ENCODE results near the gene ACOXL.

Gene ACOXL

GRCh38 chr2:110755491-110756078, 23.2 kb downstream of the ACOXL start:
- DNase-seq (ENCODE audit: low read depth in 2 of 2), result no peak

- no peak for DNase-seq (ENCODE audit: low read depth in 2 of 2)
Observed at GRCh38 chr2:110759411-110759810, 27.0 kb downstream of the ACOXL start.

- DNase-seq (ENCODE audit: low read depth in 2 of 2), result no peak
Observed at GRCh38 chr2:110764931-110765330, 32.6 kb downstream of the ACOXL start.

- DNase-seq (ENCODE audit: low read depth in 2 of 2), result no peak
Observed at GRCh38 chr2:110766291-110766690, 33.9 kb downstream of the ACOXL start.

GRCh38 chr2:110768591-110768990, 36.2 kb downstream of the ACOXL start:
- DNase-seq (ENCODE audit: low read depth in 2 of 2), result no peak

- no peak for DNase-seq (ENCODE audit: low read depth in 2 of 2)
Observed at GRCh38 chr2:110770404-110770958, 38.1 kb downstream of the ACOXL start.

GRCh38 chr2:110770959-110771431, 38.6 kb downstream of the ACOXL start:
- no peak for DNase-seq (ENCODE audit: low read depth in 2 of 2)

GRCh38 chr2:110771547-110772382, 39.4 kb downstream of the ACOXL start:
- no peak for DNase-seq (ENCODE audit: low read depth in 2 of 2)

GRCh38 chr2:110772383-110772755, 40.0 kb downstream of the ACOXL start:
- DNase-seq (ENCODE audit: low read depth in 2 of 2), result no peak

GRCh38 chr2:110773401-110773921, 41.1 kb downstream of the ACOXL start:
- DNase-seq (ENCODE audit: low read depth in 2 of 2), result no peak

GRCh38 chr2:110774701-110775100, 42.3 kb downstream of the ACOXL start:
- no peak for DNase-seq (ENCODE audit: low read depth in 2 of 2)

GRCh38 chr2:110777531-110778311, 45.3 kb downstream of the ACOXL start:
- no peak for DNase-seq (ENCODE audit: low read depth in 2 of 2)

GRCh38 chr2:110780461-110780860, 48.1 kb downstream of the ACOXL start:
- no peak for DNase-seq (ENCODE audit: low read depth in 2 of 2)

GRCh38 chr2:110783196-110783873, 51.0 kb downstream of the ACOXL start:
- DNase-seq (ENCODE audit: low read depth in 2 of 2), result no peak

- DNase-seq (ENCODE audit: low read depth in 2 of 2), result no peak
Observed at GRCh38 chr2:110784047-110784631, 51.8 kb downstream of the ACOXL start.

GRCh38 chr2:110785439-110785838, 53.1 kb downstream of the ACOXL start:
- DNase-seq (ENCODE audit: low read depth in 2 of 2), result no peak

GRCh38 chr2:110788976-110789375, 56.6 kb downstream of the ACOXL start:
- no peak for DNase-seq (ENCODE audit: low read depth in 2 of 2)

- DNase-seq (ENCODE audit: low read depth in 2 of 2), result no peak
Observed at GRCh38 chr2:110789706-110790105, 57.3 kb downstream of the ACOXL start.

- DNase-seq (ENCODE audit: low read depth in 2 of 2), result no peak
Observed at GRCh38 chr2:110790907-110791306, 58.5 kb downstream of the ACOXL start.

GRCh38 chr2:110791435-110791834, 59.1 kb downstream of the ACOXL start:
- DNase-seq (ENCODE audit: low read depth in 2 of 2), result no peak

GRCh38 chr2:110793034-110793433, 60.7 kb downstream of the ACOXL start:
- no peak for DNase-seq (ENCODE audit: low read depth in 2 of 2)

Data from stimulated activated CD4-positive, alpha-beta T cell treated with anti-CD3 and anti-CD28 coated beads, Interleukin-4, amount 100 ng/mL, for 48 hours (primary cell).